Left renal pelvis (tissue), 4 donors: ENCODE measurements around the gene ODAD3. TPM values are rescaled to one million over a fixed set of nuclear protein-coding genes. Genes with fewer than 3 reads are reported as not detected.
A peak's percentile ranks its signal among the peaks of the same experiment; 100 is the strongest.
"Not testable (repeated sequence)": the region's sequence is repeated elsewhere in the genome, so short reads cannot be mapped to it uniquely, and the experiment has no call there.

Experiments
- DNase-seq, 4 donors: peaks; one replicate each; pipeline ENCODE4 v3.0.0-alpha.2; 2013; ENCODE audit warnings: low read depth in 4 of 4, low spot score in 3 of 4
- polyA plus RNA-seq, 4 donors: library from polyadenylated mRNA; unstranded; fragments of 120-200 nt; gene quantifications; one replicate each; pipeline ENCODE4 v1.2.1, GENCODE V29; 2013; ENCODE audit not compliant: insufficient read length in 4 of 4

ODAD3 gene
- polyA plus RNA-seq: 1 to 10 TPM in 3 of 4 donors, under 1 TPM in 1; 0.56 to 2.6 (median 1.5) TPM

DNA sequence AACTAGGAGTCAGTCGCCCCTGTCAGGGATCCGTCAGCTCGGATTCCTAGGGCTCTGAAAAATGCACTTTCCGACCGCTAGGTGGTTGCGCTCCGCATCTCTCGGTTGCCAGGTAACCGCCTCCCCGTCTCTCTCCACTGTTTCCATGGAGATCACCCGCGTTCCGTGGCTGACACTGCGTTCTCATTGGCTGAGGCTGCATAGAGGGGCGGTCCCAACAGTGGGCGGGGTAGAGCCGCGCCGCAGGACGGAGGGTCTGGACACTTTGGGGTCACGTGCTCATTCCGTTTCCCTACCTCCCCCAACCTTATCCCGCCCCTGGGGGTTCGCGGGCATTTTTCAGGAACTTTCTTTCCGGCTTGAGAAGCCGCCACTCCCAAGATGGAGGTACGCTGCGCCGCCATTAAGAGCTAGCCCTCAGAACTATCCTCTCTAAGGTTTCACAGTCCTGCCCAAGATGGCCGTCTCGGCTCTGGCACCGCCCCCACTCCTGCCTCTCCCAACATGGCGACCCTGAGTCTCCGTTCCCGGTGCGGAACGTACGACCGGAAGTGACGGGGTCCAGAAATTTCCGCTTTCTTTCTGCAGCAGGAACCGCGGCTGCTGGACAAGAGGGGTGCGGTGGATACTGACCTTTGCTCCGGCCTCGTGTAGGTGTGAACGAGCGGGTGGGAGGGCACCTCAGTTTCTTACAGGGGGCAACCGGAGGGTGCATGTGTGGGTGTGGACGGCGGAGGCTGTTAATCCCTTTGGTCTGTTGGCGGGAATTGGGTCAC is at the start of gene ODAD3, which contains the start of gene PRKCSH:
TSS of gene ODAD3 (minus strand) at position 65 of the 776 bp plus-strand sequence. CDS start 105 bp downstream, outside the sequence.
TSS of gene PRKCSH (plus strand) at position 579 of the 776 bp plus-strand sequence. CDS start 483 bp downstream, outside the sequence.
- DNase-seq: peak; percentile 99 to 100 (median 100)

DNA sequence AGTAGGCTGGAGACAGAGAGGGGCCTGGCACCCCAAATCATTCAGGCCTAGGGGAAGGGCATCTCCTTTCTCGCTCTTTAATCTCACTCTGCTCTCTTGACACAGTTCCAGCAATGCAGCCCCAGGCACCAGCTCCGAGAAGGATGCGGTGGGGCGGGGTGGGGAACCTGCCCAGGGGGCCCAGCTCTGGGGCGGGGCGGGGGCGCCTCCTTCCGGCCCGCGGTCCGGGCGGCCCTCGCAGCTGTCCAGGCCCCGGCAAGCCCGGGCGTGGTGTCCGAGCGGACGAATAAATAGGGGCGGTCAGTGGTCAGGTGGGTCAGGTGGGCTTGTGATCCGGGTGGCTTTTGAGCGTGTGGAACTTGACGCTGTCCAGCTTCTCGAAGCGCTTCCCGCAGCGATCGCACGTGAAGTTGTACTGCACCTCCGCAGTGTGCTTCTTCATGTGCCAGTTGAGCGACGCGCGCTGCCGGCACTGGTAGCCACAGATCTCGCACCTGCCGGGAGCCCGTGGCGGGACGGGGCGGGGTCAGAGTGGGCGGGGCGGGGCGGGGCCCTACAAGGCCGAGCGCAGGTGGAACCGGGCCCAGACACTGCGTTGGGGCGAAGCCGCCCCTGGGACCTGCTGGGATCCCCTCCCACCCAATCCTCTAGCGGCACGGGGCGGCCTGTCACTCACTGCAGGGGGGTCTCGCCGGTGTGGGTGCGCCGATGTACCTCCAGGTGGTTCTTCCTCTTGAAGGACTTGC is 48.6 kb upstream of the ODAD3 start:
- no peak for DNase-seq

DNA sequence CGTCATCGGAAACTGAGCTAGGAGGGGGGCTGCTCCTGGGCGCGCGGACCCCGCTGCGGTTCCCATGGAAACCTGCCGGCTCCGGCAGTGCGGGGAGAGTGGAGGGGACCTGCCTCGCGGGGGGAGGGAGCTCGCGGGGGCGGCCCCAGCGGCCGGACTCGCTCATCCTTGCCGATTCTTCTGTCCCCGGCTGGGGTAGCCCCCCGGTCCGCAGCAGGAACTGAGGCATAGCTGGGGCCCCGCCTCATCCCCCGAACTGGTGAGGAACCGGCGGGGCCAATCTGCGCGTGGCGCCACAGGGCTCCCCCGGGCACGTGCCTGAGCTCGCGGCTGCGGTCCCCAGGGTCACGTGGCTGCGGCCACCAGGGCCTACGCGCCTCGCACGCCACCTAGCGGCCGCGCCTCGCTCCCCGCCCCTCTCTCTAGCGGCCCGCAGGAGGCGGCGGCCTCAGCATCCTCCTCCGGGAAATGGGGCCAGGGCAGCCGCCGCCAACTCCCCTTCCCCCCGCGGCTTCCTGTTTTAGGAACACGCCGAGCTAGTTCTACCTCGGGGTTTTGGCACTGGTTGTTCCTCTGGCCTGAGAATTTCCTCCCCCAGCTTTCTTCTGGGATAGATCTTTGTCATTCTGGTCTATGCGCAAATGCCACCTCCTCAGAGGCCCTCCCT is 47.6 kb upstream of the ODAD3 start:
- DNase-seq: peak in 3 of 4 donors; percentile 33 to 44 (median 44)

DNA sequence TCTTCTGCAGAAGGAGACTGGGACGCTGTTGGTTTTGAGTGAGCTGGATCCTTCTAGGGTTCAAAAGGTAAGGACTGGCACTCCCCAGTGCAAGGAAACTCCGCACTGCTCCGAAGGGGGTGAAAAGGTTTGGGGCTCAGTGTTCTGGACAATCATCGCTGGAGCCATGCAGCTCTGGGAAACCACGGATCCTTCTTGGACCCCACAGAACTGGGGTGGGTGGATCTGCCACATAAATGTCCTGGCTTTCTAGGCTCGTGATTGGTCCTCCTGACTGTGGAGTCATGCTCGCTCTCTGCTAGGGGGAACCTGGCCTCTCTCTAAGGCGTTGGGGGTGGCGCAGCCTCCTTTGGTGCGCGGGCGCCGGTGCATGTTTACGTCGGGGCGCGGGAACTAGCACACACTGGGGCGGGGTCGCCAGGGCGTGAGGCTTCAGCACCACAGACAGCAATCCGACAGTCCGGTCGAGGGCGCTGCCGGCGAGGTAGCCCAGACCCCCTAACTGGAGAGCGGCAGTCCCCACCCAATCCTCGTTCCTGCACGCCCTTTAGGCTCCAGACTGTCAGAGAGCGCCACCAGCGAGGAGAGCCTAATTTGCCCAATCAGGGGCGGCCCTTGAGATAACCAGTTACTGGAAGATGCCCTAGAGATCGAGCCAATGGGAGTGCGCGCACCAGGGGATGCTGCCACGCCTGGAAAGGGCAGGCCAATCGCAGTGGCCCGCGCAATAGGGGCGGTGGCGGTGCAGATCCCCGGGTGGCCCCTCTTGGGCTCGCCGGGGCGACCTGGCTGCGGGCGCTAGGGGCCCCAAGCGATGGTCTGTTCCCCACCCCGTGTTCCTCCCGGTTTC is 46.8 kb upstream of the ODAD3 start:
- no peak for DNase-seq

DNA sequence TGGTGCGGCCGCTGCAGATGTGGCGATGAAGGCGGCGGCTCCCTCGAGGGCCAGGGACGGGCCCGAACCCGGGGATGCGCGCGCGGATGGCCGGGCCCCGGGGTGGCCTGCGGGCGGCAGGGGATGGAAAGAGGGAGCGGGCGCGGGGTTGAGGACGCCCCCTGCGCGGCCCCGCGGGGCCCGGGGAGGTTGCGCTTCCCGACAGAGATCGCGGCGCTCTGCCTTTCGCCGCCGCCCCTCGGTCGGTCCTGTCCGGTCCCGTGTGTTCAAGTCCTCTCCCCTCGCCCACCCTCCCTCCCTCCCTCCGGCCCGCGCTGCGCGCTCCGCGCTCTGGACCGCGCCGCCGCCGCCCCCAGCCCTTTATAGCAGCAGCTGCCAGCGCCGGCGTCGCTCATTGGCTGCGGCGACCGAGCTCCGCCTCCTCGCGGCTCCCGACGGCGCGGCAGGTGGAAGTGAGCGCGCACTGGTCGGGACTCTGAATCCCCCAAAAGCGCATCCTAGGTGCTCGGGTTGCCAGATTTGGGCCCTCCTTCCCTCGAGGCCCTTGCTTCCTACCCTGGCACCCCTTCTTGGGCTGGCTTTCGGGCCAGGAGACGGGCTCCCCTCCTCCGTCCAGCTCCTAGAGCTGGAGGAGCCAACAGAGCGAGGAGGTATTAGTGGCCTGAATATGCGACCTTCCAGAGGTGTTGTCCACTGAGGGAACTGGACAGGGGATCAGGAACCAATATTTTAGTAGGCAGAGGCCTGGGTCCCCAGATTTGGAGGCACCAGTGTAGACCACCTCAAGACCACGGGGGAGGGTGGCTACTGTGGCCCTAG is 46.0 kb upstream of the ODAD3 start, which contains the start of gene ELAVL3:
TSS of gene ELAVL3 (minus strand) at position 332 of the 819 bp plus-strand sequence. CDS start 438 bp downstream, outside the sequence.
- no peak for DNase-seq

DNA sequence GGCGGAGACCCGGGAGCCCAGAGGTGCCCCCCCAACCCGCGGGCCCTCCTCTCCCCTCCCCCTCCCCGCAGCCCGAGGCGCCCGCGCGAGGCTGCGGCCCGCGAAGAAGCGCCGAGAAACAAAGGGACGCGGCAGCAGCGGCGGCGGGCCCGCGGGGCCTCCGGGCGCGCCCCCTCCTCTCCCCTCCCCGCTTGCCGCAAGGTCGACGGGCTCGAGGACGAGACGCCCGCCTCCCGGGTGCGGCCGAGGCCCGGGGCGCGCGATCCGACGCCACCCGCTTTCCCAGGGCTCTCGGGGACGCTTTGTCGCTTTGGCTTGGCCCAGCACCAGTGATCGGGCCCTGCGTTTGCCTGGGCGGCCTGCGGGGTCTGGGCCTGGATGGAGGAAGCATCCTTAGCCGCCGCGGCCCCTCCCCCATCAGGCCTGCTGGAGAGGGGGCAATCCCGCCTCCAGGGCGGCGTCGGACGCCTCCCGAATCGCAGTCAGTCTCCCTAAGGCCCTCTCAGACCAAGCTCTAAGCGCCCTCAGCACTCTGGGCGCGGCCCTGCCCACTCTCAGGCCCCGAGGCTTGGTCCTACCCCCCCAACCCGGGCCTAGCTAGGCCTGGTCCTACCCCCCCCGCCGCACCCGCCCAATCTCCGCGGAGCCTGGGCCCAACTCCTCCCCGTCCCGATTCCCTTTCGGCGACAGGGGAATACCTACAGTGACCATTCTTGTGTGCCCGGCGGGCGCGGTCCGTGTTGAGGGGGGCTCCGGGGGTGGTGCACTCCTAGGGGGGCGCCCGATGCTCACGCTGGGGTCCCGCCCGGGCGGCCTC is 45.2 kb upstream of the ODAD3 start:
- DNase-seq: no peak

DNA sequence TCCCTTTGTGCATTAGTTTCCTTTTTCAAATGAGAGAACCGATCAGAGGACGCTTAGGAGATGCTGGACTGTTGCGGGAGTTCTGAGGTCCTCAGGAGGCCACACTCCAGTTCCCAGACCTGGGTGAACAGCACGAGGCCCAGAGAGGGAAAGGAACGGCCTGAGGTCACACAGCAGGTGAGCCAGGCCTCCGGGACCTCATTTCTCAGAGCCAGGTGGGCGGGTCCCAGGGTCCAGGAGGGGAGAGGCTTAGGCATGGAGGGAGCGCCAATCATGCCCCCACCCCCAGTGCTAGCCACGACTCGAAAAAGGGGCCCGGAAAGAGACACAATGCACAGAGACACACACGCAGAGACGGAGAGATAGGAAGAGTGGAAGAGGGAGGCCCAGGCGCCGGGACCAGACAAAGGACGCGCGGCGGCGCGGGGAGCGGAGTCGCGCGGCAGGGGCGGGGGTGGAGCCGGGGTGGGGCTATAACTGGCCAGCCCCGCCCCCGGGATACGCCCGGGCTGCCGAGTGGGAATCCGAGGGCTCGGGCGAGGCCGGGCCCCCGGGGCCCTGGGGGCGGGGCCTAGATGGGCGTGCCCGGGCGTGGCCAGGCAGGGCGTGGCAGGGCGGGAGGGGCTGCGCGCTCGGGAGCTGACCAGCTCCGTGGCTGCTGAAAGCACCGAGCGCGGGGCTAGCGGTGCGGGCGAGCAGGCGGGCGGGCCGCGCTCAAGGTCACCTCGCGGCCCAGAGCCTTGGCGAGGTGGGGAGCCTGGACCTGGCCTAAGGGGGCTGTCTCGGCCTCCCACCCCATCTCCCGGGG is 44.4 kb upstream of the ODAD3 start:
- DNase-seq: no peak

DNA sequence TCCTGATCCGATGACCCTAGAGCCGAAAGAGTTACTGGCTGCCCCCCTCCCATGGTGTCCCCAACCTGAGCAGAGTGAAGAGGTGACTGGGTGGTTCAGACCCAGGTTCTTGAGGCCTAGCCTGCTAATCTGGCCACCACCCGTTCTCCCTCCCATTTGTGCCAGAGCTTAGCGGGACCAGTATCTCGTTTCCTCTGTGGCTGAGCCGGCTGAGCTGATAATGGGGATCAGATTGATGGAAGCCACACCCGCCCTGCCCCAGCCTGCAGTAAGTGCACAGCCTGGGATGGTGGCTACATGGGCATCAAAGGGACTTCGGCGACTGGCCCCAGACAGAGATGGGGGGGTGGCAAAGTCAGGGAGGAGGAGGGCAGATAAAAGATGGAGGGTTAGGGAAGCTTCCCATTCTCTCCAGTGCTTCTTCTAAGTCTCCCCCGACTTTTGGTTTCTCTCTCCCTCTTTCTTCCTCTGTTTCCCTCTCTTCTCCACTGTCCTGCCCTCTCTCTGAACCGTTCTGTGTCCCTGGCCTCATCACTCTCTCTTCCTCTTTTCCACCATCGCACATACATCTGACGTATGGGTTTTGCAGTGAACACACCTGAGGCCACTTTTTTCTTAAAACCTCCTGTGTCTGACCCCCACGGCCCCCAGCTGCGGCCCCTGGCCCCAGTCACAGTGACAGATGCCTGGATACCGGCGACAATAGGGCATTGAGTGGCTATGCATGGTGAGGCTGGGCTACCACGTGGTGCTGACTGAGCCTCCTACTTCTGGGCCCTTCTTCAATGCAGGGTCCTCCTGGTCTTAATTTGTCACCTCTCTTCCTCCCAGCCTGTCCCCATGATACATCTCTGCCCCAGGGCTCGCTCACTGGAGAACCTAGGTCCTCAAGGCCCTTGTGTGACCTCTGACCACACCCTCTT is 43.5 kb upstream of the ODAD3 start:
- DNase-seq: no peak

DNA sequence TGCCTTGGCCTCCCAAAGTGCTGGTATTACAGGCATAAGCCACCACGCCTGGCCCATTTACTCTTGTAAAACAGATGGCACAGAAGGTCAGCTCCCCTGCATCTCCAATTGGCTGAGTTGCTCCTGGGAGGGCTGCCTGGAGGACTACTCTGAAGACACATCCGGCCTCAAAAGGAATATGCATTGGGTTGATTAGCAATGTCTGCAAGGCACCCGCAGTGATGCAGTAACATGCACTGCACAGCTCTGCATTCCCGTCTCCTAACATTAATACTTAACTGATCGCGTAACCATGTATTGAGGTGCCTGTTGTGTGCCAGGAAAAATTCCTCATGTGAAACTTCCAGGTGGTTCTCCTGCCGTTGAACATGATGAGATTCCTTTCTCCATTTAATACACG is 40.9 kb upstream of the ODAD3 start:
- DNase-seq: no peak

DNA sequence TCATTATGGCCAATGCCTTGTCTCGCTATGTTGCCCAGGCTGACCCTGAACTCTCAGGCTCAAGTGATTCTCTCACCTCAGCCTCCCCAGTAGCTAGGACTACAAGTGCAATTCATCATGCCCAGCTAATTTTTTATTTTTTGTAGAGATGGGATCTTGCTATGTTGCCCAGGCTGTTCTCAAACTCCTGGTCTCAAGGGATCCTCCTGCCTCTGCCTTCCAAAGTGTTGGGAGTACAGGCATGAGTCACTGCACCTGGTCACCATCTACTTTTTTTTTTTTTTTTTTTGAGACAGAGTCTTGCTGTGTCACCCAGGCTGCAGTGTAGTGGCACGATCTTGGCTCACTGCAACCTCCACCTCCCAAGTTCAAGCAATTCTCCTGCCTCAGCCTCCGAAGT is 40.4 kb upstream of the ODAD3 start:
- DNase-seq: not testable (repeated sequence)

DNA sequence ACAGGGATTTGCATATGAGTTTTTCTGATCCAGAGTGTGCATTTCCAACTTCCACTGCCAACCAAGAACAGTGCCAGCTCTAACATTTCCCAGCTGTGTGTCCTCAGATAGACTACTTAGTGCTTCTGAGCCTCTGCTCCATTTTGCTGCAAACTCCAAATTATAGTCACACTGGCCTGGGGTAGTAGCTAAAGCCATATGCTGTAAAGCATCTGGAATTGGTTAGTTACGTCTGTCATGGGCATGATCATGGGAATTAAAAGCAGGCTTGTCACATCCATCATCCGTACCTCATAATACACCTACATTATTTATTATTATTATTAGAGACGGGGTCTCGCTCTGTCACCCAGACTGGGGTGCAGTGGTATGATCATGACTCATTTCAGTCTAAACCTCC is 38.8 kb upstream of the ODAD3 start:
- no peak for DNase-seq

DNA sequence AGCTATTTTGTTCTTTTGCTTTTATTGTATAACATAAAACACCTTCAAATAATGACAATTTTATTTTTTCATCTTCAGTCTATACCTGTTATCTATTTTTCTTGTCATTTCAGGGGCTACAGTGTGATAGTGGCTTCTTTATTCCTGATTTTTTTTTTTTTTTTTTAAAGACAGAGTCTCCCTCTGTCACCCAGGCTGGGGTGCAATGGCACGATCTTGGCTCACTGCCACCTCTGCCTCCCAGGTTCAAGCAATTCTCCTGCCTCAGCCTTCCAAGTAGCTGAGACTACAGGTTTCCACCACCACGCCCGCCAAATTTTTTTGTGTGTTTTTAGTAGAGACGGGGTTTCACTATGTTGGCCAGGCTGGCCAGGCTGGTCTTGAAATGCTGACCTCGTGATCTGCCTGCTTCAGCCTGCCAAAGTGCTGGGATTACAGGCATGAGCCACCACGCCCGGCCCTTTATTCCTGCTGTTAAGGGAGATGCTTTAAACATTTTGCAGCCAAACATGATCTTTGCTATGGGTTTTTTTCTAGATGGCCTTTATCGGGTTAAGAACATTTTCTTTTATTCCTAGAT is 33.4 kb upstream of the ODAD3 start:
- DNase-seq: not testable (repeated sequence)

DNA sequence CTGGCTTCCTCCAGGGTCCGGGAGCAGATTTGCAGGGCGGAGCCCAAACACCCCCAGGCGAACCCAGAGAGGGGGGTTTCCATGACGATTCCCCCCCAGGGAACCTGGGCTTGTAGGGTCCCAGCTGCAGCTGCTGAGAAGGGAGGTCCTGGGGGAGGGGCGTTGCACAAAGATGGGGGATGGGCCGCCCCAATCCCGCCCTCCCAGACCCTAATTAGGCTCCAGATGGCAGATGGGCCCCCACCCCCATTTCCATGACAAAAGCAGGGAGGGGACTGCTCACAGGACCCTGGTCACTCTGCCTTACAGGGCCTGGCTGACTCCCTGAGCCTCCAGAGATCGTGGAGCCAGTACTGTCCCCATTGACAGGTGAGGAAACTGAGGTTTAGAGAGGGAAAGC is 30.7 kb upstream of the ODAD3 start:
- no peak for DNase-seq

DNA sequence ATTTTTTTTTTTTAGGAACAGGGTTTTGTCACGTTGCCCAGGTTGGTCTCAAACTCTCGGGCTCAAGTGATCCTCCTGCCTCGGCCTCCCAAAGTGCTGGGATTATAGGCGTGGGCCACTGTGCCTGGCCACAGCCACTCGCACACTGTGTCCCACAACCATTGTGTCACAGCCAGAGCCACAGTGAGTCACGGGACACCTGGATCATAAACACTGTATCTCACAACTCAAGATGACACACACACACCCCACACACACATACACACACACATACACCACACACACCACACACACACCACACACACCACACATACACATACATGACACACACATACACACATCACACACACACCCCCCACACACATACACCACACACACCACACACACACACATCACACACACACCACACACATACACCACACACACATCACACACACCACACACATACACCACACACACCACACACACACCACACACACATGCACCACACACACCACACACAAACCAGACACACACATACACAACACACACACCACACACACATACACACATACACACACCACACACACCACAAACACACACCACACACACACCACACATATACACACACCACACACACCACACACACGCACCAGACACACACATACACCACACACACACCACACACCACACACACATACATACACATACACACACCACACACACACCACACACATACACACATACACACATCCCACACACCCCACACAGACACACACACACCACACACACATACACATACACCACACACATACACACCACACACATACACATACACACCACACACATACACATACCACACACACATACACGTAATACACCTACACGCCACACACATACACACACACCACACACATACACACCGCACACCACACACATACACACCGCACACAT is 29.7 kb upstream of the ODAD3 start:
- DNase-seq: no peak

DNA sequence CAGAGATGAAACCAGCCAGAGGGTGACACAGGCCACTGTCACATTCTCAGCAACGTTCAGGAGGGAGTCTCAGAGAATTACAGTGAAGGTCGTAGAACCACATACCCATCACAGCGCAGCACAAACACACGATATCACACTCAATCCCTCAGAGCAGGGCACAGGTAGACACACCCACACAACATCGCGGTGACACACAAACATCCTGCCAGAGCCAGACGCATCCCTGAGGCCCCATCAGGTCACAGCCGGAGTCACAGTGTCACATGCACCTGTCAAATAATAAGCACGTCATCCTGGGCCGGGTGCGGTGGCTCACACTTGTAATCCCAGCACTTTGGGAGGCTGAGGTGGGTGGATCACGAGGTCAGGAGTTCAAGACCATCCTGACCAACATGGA is 28.5 kb upstream of the ODAD3 start:
- no peak for DNase-seq
